MCF 10A (cell line): ENCODE measurements around the gene LGR5. TPM values are rescaled to one million over a fixed set of nuclear protein-coding genes. Genes with fewer than 3 reads are reported as not detected.
"Not testable (repeated sequence)": the region's sequence is repeated elsewhere in the genome, so short reads cannot be mapped to it uniquely, and the experiment has no call there.

Experiments
- BruUV-seq: library from RNA; stranded (reverse); fragments of 400-500 nt; replicated peaks from 2 replicates; lab custom pipeline; 2021; lab: Mats Ljungman, UMichigan
- CTCF ChIA-PET: fragments of 300-600 bp; sonication (Branson Sonifier 250); formaldehyde crosslinking; extraction: SDS; loops from one replicate; lab custom pipeline; 2021; ENCODE audit warnings: antibody characterized with exemption, inconsistent platforms; lab: Yijun Ruan, JAX
- POLR2A ChIA-PET: fragments of 300-600, 350-650 bp; sonication (Branson Sonifier 250); formaldehyde crosslinking; extraction: SDS; loops from one replicate; lab custom pipeline; 2020; ENCODE audit warnings: antibody characterized with exemption, inconsistent platforms; lab: Yijun Ruan, JAX
- DNase-seq: peaks from one replicate; pipeline ENCODE4 v3.0.0-alpha.2; 2018; ENCODE audit not compliant: unreplicated experiment
- H3K27ac Mint-ChIP-seq: one replicate; pipeline ENCODE4 v1.8.0; 2022; ENCODE audit warnings: mild to moderate bottlenecking, low read depth, mixed read lengths; ENCODE audit not compliant: unreplicated experiment
- H3K27me3 Mint-ChIP-seq: one replicate; pipeline ENCODE4 v1.8.0; 2022; ENCODE audit warnings: mixed read lengths; ENCODE audit not compliant: insufficient read depth, unreplicated experiment
- H3K36me3 Mint-ChIP-seq: one replicate; pipeline ENCODE4 v1.8.0; 2022; ENCODE audit warnings: mild to moderate bottlenecking, moderate library complexity, mixed read lengths; ENCODE audit not compliant: insufficient read depth, unreplicated experiment
- H3K4me1 Mint-ChIP-seq: one replicate; pipeline ENCODE4 v1.8.0; 2022; ENCODE audit warnings: mixed read lengths; ENCODE audit not compliant: insufficient read depth, unreplicated experiment
- H3K4me3 Mint-ChIP-seq: one replicate; pipeline ENCODE4 v1.8.0; 2022; ENCODE audit warnings: mild to moderate bottlenecking, moderate library complexity, mixed read lengths; ENCODE audit not compliant: unreplicated experiment
- H3K9me3 Mint-ChIP-seq: one replicate; pipeline ENCODE4 v1.8.0; 2022; ENCODE audit warnings: mixed read lengths; ENCODE audit not compliant: unreplicated experiment
- CTCF ChIP-seq: fragments of 200-600 bp; IDR thresholded peaks from one replicate; pipeline ENCODE4 v1.8.0; 2022; ENCODE audit warnings: antibody characterized with exemption, mild to moderate bottlenecking; ENCODE audit not compliant: unreplicated experiment
- intact Hi-C: fragments of 100-400 bp; cut with micrococcal nuclease; formaldehyde crosslinking; loops from 2 replicates; pipeline ENCODE4 v1.14.1; 2022
- total RNA-seq: library from RNA; stranded (reverse); gene quantifications from 2 replicates; pipeline ENCODE4 v1.2.3, GENCODE V29; 2022

Gene LGR5
- total RNA-seq, 1 experiment from 2014 or later = not detected

- ChIA-PET POLR2A (no interaction called here), CTCF (interaction anchor here (1.0 to 1.2 kb wide), 3 partner anchors 14 to 152 kb away, joined by 3 to 5 read pairs (median 3); no protein-coding TSS in a partner anchor)
- intact Hi-C loops = no loop called here
- Mint-ChIP-seq H3K4me1 (no peaks in the 10 kb centered on the region), H3K9me3 (no peaks in the 10 kb centered on the region), H3K4me3 (no peak overlapping the region), H3K27ac (no peak overlapping the region), H3K36me3 (no peaks in the 10 kb centered on the region), H3K27me3 (no peaks in the 10 kb centered on the region)
- no TSS peak for BruUV-seq
- peak; percentile 9 for DNase-seq
- TF ChIP-seq CTCF = no peak
Measured at GRCh38 chr12:71567537-71567936, 127.9 kb downstream of the LGR5 start.

- H3K27me3 Mint-ChIP-seq, BruUV-seq, H3K36me3 Mint-ChIP-seq, intact Hi-C loops, H3K4me1 Mint-ChIP-seq, DNase-seq, H3K9me3 Mint-ChIP-seq, CTCF ChIA-PET, H3K4me3 Mint-ChIP-seq, H3K27ac Mint-ChIP-seq: not testable (repeated sequence)
- POLR2A ChIA-PET = interaction anchor here (1.3 kb wide), 1 partner anchor 10 kb away, joined by 3 read pairs; no protein-coding TSS in a partner anchor
Measured at GRCh38 chr12:71569885-71570284, 130.3 kb downstream of the LGR5 start.

- no peak for DNase-seq
- Mint-ChIP-seq H3K4me3 (no peak overlapping the region), H3K36me3 (no peaks in the 10 kb centered on the region), H3K27ac (no peak overlapping the region), H3K27me3 (no peaks in the 10 kb centered on the region), H3K4me1 (peaks cover 3% of the 10 kb centered on the region), H3K9me3 (no peaks in the 10 kb centered on the region)
- ChIA-PET CTCF (interaction anchor here (0.5 to 0.8 kb wide), 2 partner anchors 108 to 171 kb away, joined by 3 read pairs; no protein-coding TSS in a partner anchor), POLR2A (no interaction called here)
- no peak for TF ChIP-seq CTCF
- BruUV-seq = no TSS peak
- intact Hi-C loops = no loop called here
Measured at GRCh38 chr12:71576496-71576895, 136.9 kb downstream of the LGR5 start.

GRCh38 chr12:71578694-71579258, 139.2 kb downstream of the LGR5 start:
- no peak overlapping the region for H3K4me3 Mint-ChIP-seq
- no peak for DNase-seq
- POLR2A ChIA-PET = interaction anchor here (0.6 kb wide), 1 partner anchor 110 kb away, joined by 3 read pairs; no protein-coding TSS in a partner anchor
- no peak overlapping the region for H3K27ac Mint-ChIP-seq
- H3K9me3 Mint-ChIP-seq = no peaks in the 10 kb centered on the region
- intact Hi-C loops = no loop called here
- peaks cover 6% of the 10 kb centered on the region for H3K4me1 Mint-ChIP-seq
- no peaks in the 10 kb centered on the region for H3K27me3 Mint-ChIP-seq
- no peak for TF ChIP-seq CTCF
- BruUV-seq = no TSS peak
- no peaks in the 10 kb centered on the region for H3K36me3 Mint-ChIP-seq
- CTCF ChIA-PET = interaction anchor here (1.0 to 1.2 kb wide), 2 partner anchors 27 to 134 kb away, joined by 3 read pairs; no protein-coding TSS in a partner anchor
